GM11168 (cell line): ENCODE results near the gene PAQR7.

Experiments used
- in situ Hi-C: fragments of 300-500 bp; cut with MboI; formaldehyde crosslinking; loops from one replicate; pipeline ENCODE4 v1.12.0; 2022; ENCODE audit warnings: low sequenced_read_pairs; ENCODE audit not compliant: unreplicated experiment

Gene PAQR7

GRCh38 chr1:25903986-25904385 is 28.5 kb upstream of the PAQR7 start:
- in situ Hi-C loops, result no loop called here

GRCh38 chr1:25902462-25902861 is 27.0 kb upstream of the PAQR7 start:
- in situ Hi-C loops, result no loop called here

DNA sequence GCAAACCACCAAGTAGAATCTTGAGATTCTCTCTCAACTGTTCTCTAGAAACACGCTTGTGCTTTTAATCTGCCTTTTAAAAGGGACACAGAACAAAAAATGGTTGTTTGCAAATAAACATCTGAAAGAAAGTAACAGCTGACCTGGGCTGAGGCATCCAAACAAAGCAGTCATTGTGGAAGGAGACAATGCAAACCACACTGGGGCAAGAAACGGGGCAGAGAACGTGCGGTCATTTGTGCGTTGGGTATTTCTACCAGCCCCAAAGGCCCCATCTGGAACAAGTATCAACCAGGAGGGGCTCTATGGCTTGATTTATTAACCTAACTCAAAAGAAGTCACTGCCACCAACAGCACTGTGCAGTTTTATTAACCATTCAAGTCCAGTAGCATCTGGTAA is 24.7 kb upstream of the PAQR7 start:
- in situ Hi-C loops, result no loop called here

GRCh38 chr1:25899792-25900191 is 24.3 kb upstream of the PAQR7 start:
- in situ Hi-C loops, result loop anchor here (5.0 kb wide), 1 partner anchor 98 kb away; the partner anchor contains the start of gene PAFAH2

DNA sequence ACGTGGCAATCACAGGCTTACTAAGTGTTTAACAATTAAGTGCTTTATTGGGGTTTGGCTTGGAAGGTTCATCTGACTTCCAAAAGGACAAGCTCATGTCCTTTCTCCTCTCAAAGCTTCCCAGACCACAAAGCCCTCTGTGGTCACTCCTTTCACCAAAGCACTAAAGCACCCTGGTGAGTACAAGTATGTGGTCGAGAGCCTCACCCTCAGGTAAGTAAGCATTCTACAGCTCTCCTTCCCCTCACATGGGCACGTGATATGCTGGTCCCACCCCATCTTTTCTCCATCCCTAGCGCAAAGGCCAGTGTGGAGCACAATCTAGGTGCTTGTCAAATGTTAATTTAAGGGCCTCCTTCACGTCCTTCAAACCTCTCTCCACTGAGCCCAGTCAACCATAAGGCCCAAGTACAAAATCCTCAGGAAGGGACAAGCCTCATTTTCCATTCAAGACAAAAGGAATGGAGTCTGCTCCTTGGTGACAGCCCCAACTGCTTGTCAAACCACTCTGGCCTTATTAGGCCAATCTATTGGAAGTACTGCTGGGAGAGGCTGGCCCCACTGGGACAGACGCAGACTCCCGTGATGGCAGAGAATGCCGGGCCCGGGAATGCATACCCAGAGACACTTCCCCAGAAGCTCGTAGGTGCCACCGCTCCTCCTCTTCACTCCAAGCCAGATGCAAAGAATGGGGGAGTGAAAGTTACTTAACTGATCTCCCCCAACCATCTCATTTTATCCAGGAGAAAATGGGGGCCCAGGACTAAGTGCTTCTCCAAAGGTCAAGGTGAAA is 22.9 kb upstream of the PAQR7 start:
- in situ Hi-C loops, result loop anchor here (5.0 kb wide), 1 partner anchor 99 kb away; the partner anchor contains the start of gene PAFAH2

GRCh38 chr1:25897754-25898153 is 22.2 kb upstream of the PAQR7 start:
- in situ Hi-C loops, result loop anchor here (5.0 kb wide), 1 partner anchor 100 kb away; the partner anchor contains the start of gene PAFAH2

GRCh38 chr1:25896266-25896665 is 20.8 kb upstream of the PAQR7 start:
- in situ Hi-C loops, result loop anchor here (5.0 kb wide), 1 partner anchor 101 kb away; the partner anchor contains the start of gene PAFAH2

- in situ Hi-C loops, result loop anchor here (5.0 kb wide), 1 partner anchor 102 kb away; the partner anchor contains the start of gene PAFAH2
Observed at GRCh38 chr1:25895365-25895990, 20.0 kb upstream of the PAQR7 start.

GRCh38 chr1:25893116-25893515 is 17.6 kb upstream of the PAQR7 start:
- in situ Hi-C loops, result no loop called here

DNA sequence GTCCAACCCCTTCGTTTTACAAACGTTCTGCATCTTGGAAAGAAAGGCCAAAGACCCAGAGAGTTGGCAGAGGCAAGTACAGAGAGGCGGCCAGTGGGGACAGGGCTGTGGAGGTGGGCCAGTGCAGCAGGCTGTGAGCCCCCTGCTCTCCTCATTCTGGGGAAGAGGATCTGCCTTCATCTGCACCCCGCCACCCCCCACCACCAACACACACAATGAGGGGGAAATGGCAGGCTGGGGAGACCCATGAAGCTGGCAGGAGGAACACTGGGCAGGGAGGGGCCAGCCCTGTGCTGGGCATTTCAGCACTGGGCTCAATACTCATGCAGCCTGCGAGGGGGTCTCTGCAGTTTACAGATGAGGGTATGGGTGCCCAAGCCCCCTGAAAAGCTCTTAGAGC is 16.1 kb upstream of the PAQR7 start:
- in situ Hi-C loops, result no loop called here

GRCh38 chr1:25890239-25891034 is 14.9 kb upstream of the PAQR7 start:
- in situ Hi-C loops, result no loop called here

GRCh38 chr1:25889470-25889869 is 14.0 kb upstream of the PAQR7 start:
- in situ Hi-C loops, result no loop called here

- in situ Hi-C loops, result no loop called here
Observed at GRCh38 chr1:25888426-25888987, 13.0 kb upstream of the PAQR7 start.

- in situ Hi-C loops, result no loop called here
Observed at GRCh38 chr1:25885602-25886001, 10.1 kb upstream of the PAQR7 start.

DNA sequence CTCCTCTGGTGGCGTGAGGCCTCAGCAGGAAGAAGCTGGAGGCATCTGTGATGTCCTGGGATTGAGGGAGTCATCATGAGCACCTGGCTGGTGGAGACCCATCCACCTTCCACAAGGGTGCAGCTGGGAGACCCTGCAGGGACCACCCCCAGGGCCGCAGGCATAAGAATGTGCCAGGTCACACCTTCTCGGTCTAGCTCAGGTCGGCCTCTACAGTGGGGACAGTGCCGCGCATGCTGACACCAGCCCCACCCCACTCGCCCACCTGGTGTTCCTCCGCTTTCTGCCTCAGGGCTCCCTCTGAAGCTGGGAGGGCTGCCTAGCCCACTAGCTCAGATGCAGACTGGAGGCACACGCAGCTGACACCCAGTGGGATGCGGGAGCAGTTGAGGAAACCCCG is 5.8 kb upstream of the PAQR7 start:
- in situ Hi-C loops, result no loop called here

DNA sequence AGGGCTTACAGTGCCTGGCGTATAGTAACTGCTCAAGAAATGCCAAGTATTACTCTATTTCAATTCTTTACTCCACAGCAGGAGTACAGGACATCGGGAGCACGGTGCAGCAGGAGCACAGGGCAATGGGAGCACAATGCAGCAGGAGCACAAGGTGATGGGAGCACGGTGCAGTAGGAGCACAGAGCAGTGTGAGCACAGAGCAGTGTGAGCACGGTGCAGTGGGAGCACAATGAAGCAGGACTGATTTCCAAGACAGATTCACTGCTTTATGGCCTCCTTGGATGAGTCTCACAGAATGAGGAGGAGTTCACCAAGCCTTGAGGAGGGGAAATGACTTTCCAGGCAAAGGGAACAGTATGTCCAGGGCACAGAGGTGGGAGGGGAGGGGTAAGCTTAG is 5.0 kb upstream of the PAQR7 start:
- in situ Hi-C loops, result no loop called here

DNA sequence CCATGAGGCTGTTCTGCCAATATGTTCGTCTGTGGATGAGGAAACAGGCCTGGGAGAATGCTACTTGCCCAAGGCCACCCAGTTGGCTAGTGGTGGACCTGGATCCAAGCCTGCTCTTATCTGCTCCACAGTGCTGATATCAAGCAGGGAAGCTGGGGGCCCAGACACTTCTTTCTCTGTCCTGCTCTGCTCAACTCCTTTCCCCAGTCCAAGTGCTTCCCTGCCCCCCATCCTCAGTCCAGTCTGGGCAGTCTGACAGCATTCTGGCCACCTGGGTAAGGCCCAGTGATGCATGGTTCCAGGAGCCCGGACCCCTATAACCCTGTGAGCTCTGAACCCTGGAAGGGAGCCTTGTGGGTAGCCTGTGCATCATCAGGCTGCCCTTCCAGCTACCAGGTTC is 4.2 kb upstream of the PAQR7 start:
- in situ Hi-C loops, result no loop called here

DNA sequence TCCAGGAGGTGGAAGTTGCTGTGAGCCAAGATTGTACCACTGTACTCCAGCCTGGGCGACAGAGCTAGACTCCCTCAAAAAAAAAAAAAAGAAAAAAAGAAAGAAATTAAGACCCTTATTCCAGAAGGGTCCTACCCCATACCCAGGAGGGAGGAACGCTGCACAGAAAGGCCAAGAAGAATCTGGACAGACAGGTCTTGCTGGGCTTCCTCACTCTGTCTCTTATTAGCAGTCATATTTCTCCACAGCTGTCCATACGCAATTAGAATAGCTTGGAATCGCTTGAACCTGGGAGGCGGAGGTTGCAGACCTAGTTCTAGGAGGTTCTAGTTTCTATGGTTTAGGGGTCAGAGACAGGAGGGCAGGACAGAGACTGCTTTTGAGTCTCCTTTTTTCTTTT is 3.2 kb upstream of the PAQR7 start:
- in situ Hi-C loops, result no loop called here

- in situ Hi-C loops, result no loop called here
Observed at GRCh38 chr1:25877155-25877554, 1.6 kb upstream of the PAQR7 start.

GRCh38 chr1:25876693-25877077 is 1.2 kb upstream of the PAQR7 start:
- in situ Hi-C loops, result no loop called here
